HCT116 (cell line): Measurements from ENCODE around the gene OPRPN. TPM values are rescaled to one million over a fixed set of nuclear protein-coding genes. Genes with fewer than 3 reads are reported as not detected.

ENCODE experiments used
- ATAC-seq: fragments of 200-7000 bp; cut with Tn5 transposase; 2 replicates; pipeline ENCODE4 v1.9.1; 2020; ENCODE audit warnings: mild to moderate bottlenecking, moderate library complexity
- BruUV-seq: library from RNA; stranded (reverse); fragments of 400-500 nt; replicated peaks from 2 replicates; lab custom pipeline; 2021; lab: Mats Ljungman, UMichigan
- CTCF ChIA-PET: fragments of 300-600 bp; sonication (Branson Sonifier 250); formaldehyde crosslinking; loops from one replicate; lab custom pipeline; 2021; ENCODE audit warnings: antibody characterized with exemption; lab: Charles Lee
- POLR2A ChIA-PET: fragments of 300-600, 350-600 bp; sonication (Branson Sonifier 250); formaldehyde crosslinking; loops from one replicate; lab custom pipeline; 2021; ENCODE audit warnings: antibody characterized with exemption; lab: Charles Lee
- RAD21 ChIA-PET, 2 experiments: fragments of 300-600 bp; sonication (Branson Sonifier 250); formaldehyde crosslinking; loops; one replicate each; lab custom pipeline; 2023; ENCODE audit warnings: low total read pairs in 2 of 2; ENCODE audit not compliant: uncharacterized antibody in 2 of 2, unreplicated experiment in 2 of 2, low non-redundant PET in 1 of 2; lab: Charles Lee
- DNase-seq: peaks from one replicate; pipeline ENCODE4 v3.0.0-alpha.2; 2010; ENCODE audit warnings: low read depth, low spot score
- H2AFZ ChIP-seq: fragments of 200-600 bp; shearing (Covaris generic), sonication (generic); 2 replicates; pipeline ENCODE4 v1.6.1; 2017; ENCODE audit warnings: low read depth, mixed run types, mixed read lengths, antibody characterized with exemption, low read length; ENCODE audit not compliant: poor library complexity, severe bottlenecking
- H3K27ac ChIP-seq: 2 replicates; pipeline ENCODE4 v1.5.1; 2012; ENCODE audit warnings: low read depth, low read length
- H3K27me3 ChIP-seq: fragments of 200-600 bp; sonication (generic); 2 replicates; pipeline ENCODE4 v1.6.1; 2016; ENCODE audit warnings: mixed run types, low read length, mixed read lengths; ENCODE audit not compliant: insufficient read depth
- H3K36me3 ChIP-seq, 2 experiments: fragments of 200-500 bp in 1 of 2; fragments of 200-600 bp in 1 of 2; sonication (Bioruptor generic) in 1 of 2; sonication (generic) in 1 of 2; 2 replicates each; pipeline versions ENCODE4 v1.5.1 to v1.6.1; 2014 to 2016; ENCODE audit warnings: low read length in 2 of 2, inconsistent platforms in 1 of 2, mixed read lengths in 1 of 2, mixed run types in 1 of 2; ENCODE audit not compliant: insufficient read depth in 2 of 2, control insufficient read depth in 1 of 2
- H3K4me1 ChIP-seq, 2 experiments: fragments of 200-600 bp in 1 of 2; sonication (generic) in 1 of 2; 2 replicates each; pipeline versions ENCODE4 v1.5.1 to v1.6.1; 2012 to 2017; ENCODE audit warnings: low read length in 2 of 2, inconsistent platforms in 1 of 2, mild to moderate bottlenecking in 1 of 2, mixed read lengths in 1 of 2, mixed run types in 1 of 2, moderate library complexity in 1 of 2; ENCODE audit not compliant: insufficient read depth in 2 of 2, control insufficient read depth in 1 of 2
- H3K4me2 ChIP-seq: fragments of 200-600 bp; sonication (generic); 2 replicates; pipeline ENCODE4 v1.6.1; 2017; ENCODE audit warnings: mixed run types, low read length, mixed read lengths
- H3K4me3 ChIP-seq, 2 experiments: fragments of 200-600 bp in 1 of 2; sonication (generic) in 1 of 2; replicated peaks in 1 of 2; 2 replicates each; pipeline ENCODE4 v1.5.1; 2011 to 2016; ENCODE audit warnings: low read length in 2 of 2, control low read depth in 1 of 2, low read depth in 1 of 2, mild to moderate bottlenecking in 1 of 2, mixed read lengths in 1 of 2, mixed run types in 1 of 2
- H3K79me2 ChIP-seq: fragments of 200-600 bp; sonication (generic); 2 replicates; pipeline ENCODE4 v1.6.1; 2017; ENCODE audit warnings: mild to moderate bottlenecking, mixed run types, low read length, moderate library complexity, mixed read lengths; ENCODE audit not compliant: insufficient read depth
- H3K9ac ChIP-seq: fragments of 200-600 bp; sonication (generic); 2 replicates; pipeline ENCODE4 v1.6.1; 2016; ENCODE audit warnings: low read length, mixed read lengths
- H3K9me2 ChIP-seq: fragments of 200-600 bp; sonication (generic), shearing (Covaris generic); 2 replicates; pipeline ENCODE4 v1.6.1; 2017; ENCODE audit warnings: mixed run types, mild to moderate bottlenecking, moderate library complexity; ENCODE audit not compliant: insufficient read depth
- H3K9me3 ChIP-seq, 2 experiments: fragments of 200-500 bp in 1 of 2; fragments of 200-600 bp in 1 of 2; sonication (Bioruptor generic) in 1 of 2; sonication (generic) in 1 of 2; 2 replicates each; pipeline ENCODE4 v1.6.1; 2014 to 2017; ENCODE audit warnings: low read length in 2 of 2, mixed read lengths in 2 of 2, inconsistent platforms in 1 of 2, low read depth in 1 of 2, mild to moderate bottlenecking in 1 of 2, mixed run types in 1 of 2, moderate library complexity in 1 of 2; ENCODE audit not compliant: control insufficient read depth in 1 of 2, insufficient read depth in 1 of 2
- H4K20me1 ChIP-seq: fragments of 200-600 bp; sonication (generic), shearing (Covaris generic); 2 replicates; pipeline ENCODE4 v1.6.1; 2017; ENCODE audit warnings: mixed run types, mild to moderate bottlenecking, moderate library complexity; ENCODE audit not compliant: insufficient read depth
- CEBPB ChIP-seq: IDR thresholded peaks from 2 replicates; pipeline ENCODE4 v1.6.1; 2012; ENCODE audit warnings: low read depth
- CTCF ChIP-seq, 3 experiments: fragments of 200-600 bp in 1 of 3; sonication (generic) in 1 of 3; IDR thresholded peaks in 2 of 3; conservative IDR thresholded peaks in 1 of 3; 2 replicates each; pipeline ENCODE4 v1.5.1; 2012 to 2017; ENCODE audit warnings: low read depth in 2 of 3, low read length in 2 of 3, antibody characterized with exemption in 1 of 3, borderline replicate concordance in 1 of 3, control low read depth in 1 of 3, mild to moderate bottlenecking in 1 of 3, mixed read lengths in 1 of 3, mixed run types in 1 of 3, moderate library complexity in 1 of 3; ENCODE audit not compliant: insufficient read depth in 1 of 3
- EGR1 ChIP-seq: IDR thresholded peaks from 2 replicates; pipeline ENCODE4 v1.6.1; 2012; ENCODE audit warnings: low read depth
- ELF1 ChIP-seq: IDR thresholded peaks from 2 replicates; pipeline ENCODE4 v1.6.1; 2012; ENCODE audit warnings: low read depth, borderline replicate concordance
- EZH2 ChIP-seq: fragments of 200-600 bp; sonication (generic); IDR thresholded peaks from 2 replicates; pipeline ENCODE4 v1.6.1; 2017; ENCODE audit warnings: antibody characterized with exemption, mixed run types
- EZH2phosphoT487 ChIP-seq: fragments of 200-600 bp; IDR thresholded peaks from 2 replicates; pipeline ENCODE4 v1.6.1; 2018; ENCODE audit warnings: antibody characterized with exemption, borderline replicate concordance
- FOSL1 ChIP-seq: IDR thresholded peaks from 2 replicates; pipeline ENCODE4 v1.6.1; 2012; ENCODE audit warnings: low read depth
- JUND ChIP-seq: IDR thresholded peaks from 2 replicates; pipeline ENCODE4 v1.6.1; 2012
- MAX ChIP-seq: IDR thresholded peaks from 2 replicates; pipeline ENCODE4 v1.6.1; 2012
- POLR2A ChIP-seq: IDR thresholded peaks from 2 replicates; pipeline ENCODE4 v1.7.0; 2011; ENCODE audit warnings: borderline replicate concordance; ENCODE audit not compliant: insufficient read depth, insufficient read length; ENCODE audit errors: extremely low read depth
- RAD21 ChIP-seq: IDR thresholded peaks from 2 replicates; pipeline ENCODE4 v1.6.1; 2012; ENCODE audit warnings: low read depth, mild to moderate bottlenecking
- SIN3A ChIP-seq: IDR thresholded peaks from 2 replicates; pipeline ENCODE4 v1.6.1; 2012; ENCODE audit warnings: low read depth
- SP1 ChIP-seq: IDR thresholded peaks from 2 replicates; pipeline ENCODE4 v1.6.1; 2012; ENCODE audit warnings: low read depth
- SRF ChIP-seq: IDR thresholded peaks from 2 replicates; pipeline ENCODE4 v1.6.1; 2012; ENCODE audit warnings: low read depth
- TCF7L2 ChIP-seq: IDR thresholded peaks from 2 replicates; pipeline ENCODE4 v1.7.0; 2011; ENCODE audit warnings: borderline replicate concordance, inconsistent platforms; ENCODE audit not compliant: insufficient read depth, insufficient read length; ENCODE audit errors: extremely low read depth
- YY1 ChIP-seq: IDR thresholded peaks from 2 replicates; pipeline ENCODE4 v1.6.1; 2011; ENCODE audit warnings: low read length, low read depth, moderate library complexity, mild to moderate bottlenecking; ENCODE audit not compliant: insufficient replicate concordance; ENCODE audit errors: extremely low read depth
- ZBTB33 ChIP-seq: IDR thresholded peaks from 2 replicates; pipeline ENCODE4 v1.6.1; 2011; ENCODE audit warnings: mild to moderate bottlenecking, low read length, moderate library complexity; ENCODE audit not compliant: insufficient replicate concordance; ENCODE audit errors: extremely low read depth
- ZNF274 ChIP-seq: fragments of 200-500 bp; sonication (Bioruptor generic); IDR thresholded peaks from 2 replicates; pipeline ENCODE4 v1.6.1; 2014; ENCODE audit warnings: mild to moderate bottlenecking, low read depth, low read length, inconsistent platforms
- intact Hi-C: fragments of 100-400 bp; cut with micrococcal nuclease; formaldehyde crosslinking; loops from 2 replicates; pipeline ENCODE4 v1.10.0; 2022
- total RNA-seq: library from RNA; stranded (reverse); gene quantifications from one replicate; pipeline ENCODE4 v1.2.1, GENCODE V29; 2021; ENCODE audit not compliant: unreplicated experiment
- TF ChIP-seq, protein P1 (sequence below): IDR thresholded peaks from 2 replicates; pipeline ENCODE4 v1.6.1; 2012

Gene OPRPN
- total RNA-seq, 1 experiment from 2014 or later, result not detected

DNA sequence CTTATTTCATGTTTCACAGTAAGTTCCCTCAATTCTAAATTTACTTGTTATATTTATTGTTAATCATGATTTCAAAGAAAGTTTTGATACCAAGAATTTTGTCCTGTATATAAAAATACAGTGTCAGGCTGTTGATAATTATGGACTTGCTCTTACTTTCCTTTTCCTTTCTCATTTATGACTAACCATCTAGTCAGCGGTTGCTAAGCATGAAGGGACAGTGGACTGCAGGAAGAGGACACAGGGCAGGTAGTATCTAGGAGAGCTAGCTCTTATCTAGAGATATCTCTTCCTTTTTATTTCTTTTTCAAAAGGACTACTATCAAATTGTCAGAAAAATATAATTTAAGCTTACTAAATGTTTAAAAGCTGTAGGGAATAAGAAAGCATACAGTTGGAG, 1.6 kb downstream of the OPRPN start:
- H2AFZ ChIP-seq, result no peak overlapping the region
- H3K36me3 ChIP-seq, result no peaks in the 10 kb centered on the region
- BruUV-seq, result no TSS peak
- ATAC-seq, result no peak
- ChIA-PET CTCF (no interaction called here), POLR2A (no interaction called here), RAD21 (no interaction called here)
- H3K4me3 ChIP-seq, result no peak overlapping the region
- no peak overlapping the region for H3K4me2 ChIP-seq
- no peaks in the 10 kb centered on the region for H4K20me1 ChIP-seq
- intact Hi-C loops, result no loop called here
- H3K79me2 ChIP-seq, result no peaks in the 10 kb centered on the region
- H3K4me1 ChIP-seq, result no peaks in the 10 kb centered on the region
- H3K27ac ChIP-seq, result no peak overlapping the region
- no peaks in the 10 kb centered on the region for H3K9me3 ChIP-seq
- H3K27me3 ChIP-seq, result no peaks in the 10 kb centered on the region
- H3K9me2 ChIP-seq, result no peaks in the 10 kb centered on the region
- no peak overlapping the region for H3K9ac ChIP-seq
- no peak for TF ChIP-seq CTCF (IDR thresholded peaks at IDR 0.05 in 2 of 3, conservative IDR thresholded peaks at IDR 0.05 in 1 of 3; ENCODE audit: borderline replicate concordance in 1 of 3, insufficient read depth in 1 of 3, low read depth in 2 of 3, low read length in 2 of 3)
- no peak for TF ChIP-seq SRF
- TF ChIP-seq FOSL1, result no peak
- TF ChIP-seq SP1, result no peak
- no peak for TF ChIP-seq ZNF274
- TF ChIP-seq, protein P1, sequence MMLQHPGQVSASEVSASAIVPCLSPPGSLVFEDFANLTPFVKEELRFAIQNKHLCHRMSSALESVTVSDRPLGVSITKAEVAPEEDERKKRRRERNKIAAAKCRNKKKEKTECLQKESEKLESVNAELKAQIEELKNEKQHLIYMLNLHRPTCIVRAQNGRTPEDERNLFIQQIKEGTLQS, result no peak
- no peak for TF ChIP-seq EGR1
- TF ChIP-seq POLR2A, result no peak
- no peak for TF ChIP-seq RAD21
- no peak for TF ChIP-seq CEBPB
- no peak for TF ChIP-seq EZH2
- no peak for TF ChIP-seq ELF1
- no peak for TF ChIP-seq JUND
- no peak for TF ChIP-seq MAX
- no peak for TF ChIP-seq ZBTB33
- no peak for TF ChIP-seq TCF7L2
- no peak for TF ChIP-seq SIN3A
- TF ChIP-seq EZH2phosphoT487, result no peak
- TF ChIP-seq YY1, result no peak
- TF ChIP-seq, all 23 proteins: peak for 0
- DNase-seq, result no peak
